RWPE2 (cell line): ENCODE measurements around the gene MRTFB.

Source experiments
- ATAC-seq: fragments of 200-7000 bp; cut with Tn5 transposase; 3 replicates; pipeline ENCODE4 v1.9.1; 2021; ENCODE audit warnings: low read depth
- DNase-seq: peaks from one replicate; pipeline ENCODE4 v3.0.0-alpha.2; 2020; ENCODE audit warnings: low spot score
- H3K27ac ChIP-seq: fragments of 450-650 bp; 2 replicates; pipeline ENCODE4 v1.5.1; 2017; ENCODE audit warnings: mild to moderate bottlenecking; ENCODE audit not compliant: poor library complexity, severe bottlenecking
- H3K27me3 ChIP-seq: fragments of 250-450 bp; sonication (Bioruptor Pico); 2 replicates; pipeline ENCODE4 v1.5.1; 2021; ENCODE audit warnings: mild to moderate bottlenecking, moderate library complexity; ENCODE audit not compliant: insufficient read depth, poor library complexity, severe bottlenecking
- H3K36me3 ChIP-seq: fragments of 250-450 bp; sonication (Bioruptor Pico); 2 replicates; pipeline ENCODE4 v1.5.1; 2020; ENCODE audit warnings: low read depth, mild to moderate bottlenecking, moderate library complexity
- H3K4me1 ChIP-seq: fragments of 250-450 bp; sonication (Bioruptor Pico); 2 replicates; pipeline ENCODE4 v1.5.1; 2021; ENCODE audit warnings: mild to moderate bottlenecking, moderate library complexity; ENCODE audit not compliant: insufficient read depth, poor library complexity, severe bottlenecking
- H3K4me3 ChIP-seq: fragments of 250-450 bp; sonication (Bioruptor Pico); 2 replicates; pipeline ENCODE4 v1.5.1; 2021; ENCODE audit warnings: mild to moderate bottlenecking, moderate library complexity; ENCODE audit not compliant: severe bottlenecking
- H3K9me3 ChIP-seq: fragments of 250-450 bp; sonication (Bioruptor Pico); 2 replicates; pipeline ENCODE4 v1.5.1; 2021; ENCODE audit warnings: mild to moderate bottlenecking, moderate library complexity; ENCODE audit not compliant: severe bottlenecking
- TF ChIP-seq, protein P1 (sequence below): fragments of 450-650 bp; IDR thresholded peaks from one replicate; pipeline ENCODE4 v1.5.1; 2017; ENCODE audit warnings: mild to moderate bottlenecking, moderate library complexity; ENCODE audit not compliant: poor library complexity, severe bottlenecking

MRTFB gene

DNA sequence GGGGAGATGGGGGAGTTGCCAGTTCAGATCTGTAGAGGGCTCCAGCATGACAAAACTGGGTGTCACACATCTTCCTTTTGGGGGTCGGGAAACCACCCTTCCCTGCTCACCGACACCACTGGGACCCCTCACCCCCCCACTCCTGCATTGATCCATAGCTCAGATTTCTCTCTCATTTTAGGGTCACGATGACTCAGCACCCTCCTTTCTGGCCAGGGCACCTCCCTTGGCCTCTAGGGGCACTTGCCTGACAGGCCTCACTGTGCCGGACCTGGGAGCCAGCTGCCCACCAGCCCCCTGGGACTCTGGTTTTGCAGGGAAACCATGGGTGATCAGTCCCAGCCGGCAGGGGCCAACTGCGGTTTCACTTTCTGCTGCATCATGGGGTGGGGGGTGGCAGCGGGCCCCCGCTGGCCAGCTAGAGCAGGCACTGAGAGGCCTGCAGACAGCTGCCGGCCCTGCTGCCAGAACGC lies 239.4 kb downstream of the MRTFB start:
- Histone ChIP-seq H3K36me3 (no peaks in the 10 kb centered on the region), H3K27me3 (no peaks in the 10 kb centered on the region), H3K4me1 (peaks cover 46% of the 10 kb centered on the region), H3K9me3 (no peaks in the 10 kb centered on the region), H3K4me3 (no peak overlapping the region), H3K27ac (peak overlapping the region; percentile 71)
- ATAC-seq (no peak), DNase-seq (no peak)
- TF ChIP-seq, protein P1, sequence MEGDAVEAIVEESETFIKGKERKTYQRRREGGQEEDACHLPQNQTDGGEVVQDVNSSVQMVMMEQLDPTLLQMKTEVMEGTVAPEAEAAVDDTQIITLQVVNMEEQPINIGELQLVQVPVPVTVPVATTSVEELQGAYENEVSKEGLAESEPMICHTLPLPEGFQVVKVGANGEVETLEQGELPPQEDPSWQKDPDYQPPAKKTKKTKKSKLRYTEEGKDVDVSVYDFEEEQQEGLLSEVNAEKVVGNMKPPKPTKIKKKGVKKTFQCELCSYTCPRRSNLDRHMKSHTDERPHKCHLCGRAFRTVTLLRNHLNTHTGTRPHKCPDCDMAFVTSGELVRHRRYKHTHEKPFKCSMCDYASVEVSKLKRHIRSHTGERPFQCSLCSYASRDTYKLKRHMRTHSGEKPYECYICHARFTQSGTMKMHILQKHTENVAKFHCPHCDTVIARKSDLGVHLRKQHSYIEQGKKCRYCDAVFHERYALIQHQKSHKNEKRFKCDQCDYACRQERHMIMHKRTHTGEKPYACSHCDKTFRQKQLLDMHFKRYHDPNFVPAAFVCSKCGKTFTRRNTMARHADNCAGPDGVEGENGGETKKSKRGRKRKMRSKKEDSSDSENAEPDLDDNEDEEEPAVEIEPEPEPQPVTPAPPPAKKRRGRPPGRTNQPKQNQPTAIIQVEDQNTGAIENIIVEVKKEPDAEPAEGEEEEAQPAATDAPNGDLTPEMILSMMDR = no peak

DNA sequence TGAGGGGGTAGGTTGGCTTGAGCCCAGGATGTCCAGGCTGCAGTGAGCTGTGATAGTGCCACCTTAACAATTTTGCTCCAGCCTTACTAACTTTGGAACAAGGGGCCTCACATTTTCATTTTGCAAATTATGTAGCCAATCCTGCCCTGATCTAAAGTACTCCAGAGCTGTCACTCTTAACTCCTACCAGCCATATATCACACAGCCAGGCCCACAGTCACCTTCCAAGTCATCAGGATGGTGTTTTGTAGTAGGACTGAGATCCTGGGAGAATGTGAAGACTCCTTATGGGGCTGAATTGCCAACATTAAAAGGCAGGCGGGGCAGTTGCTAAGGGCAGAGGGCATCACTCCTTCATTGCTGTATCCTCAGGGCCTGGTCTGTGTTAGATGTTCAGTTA lies 243.0 kb downstream of the MRTFB start:
- no peak for ATAC-seq
- Histone ChIP-seq H3K27me3 (no peaks in the 10 kb centered on the region), H3K9me3 (no peaks in the 10 kb centered on the region), H3K4me1 (peaks cover 10% of the 10 kb centered on the region), H3K36me3 (no peaks in the 10 kb centered on the region), H3K4me3 (no peak overlapping the region), H3K27ac (no peak overlapping the region)
- DNase-seq = no peak
- TF ChIP-seq, protein P1 = no peak

DNA sequence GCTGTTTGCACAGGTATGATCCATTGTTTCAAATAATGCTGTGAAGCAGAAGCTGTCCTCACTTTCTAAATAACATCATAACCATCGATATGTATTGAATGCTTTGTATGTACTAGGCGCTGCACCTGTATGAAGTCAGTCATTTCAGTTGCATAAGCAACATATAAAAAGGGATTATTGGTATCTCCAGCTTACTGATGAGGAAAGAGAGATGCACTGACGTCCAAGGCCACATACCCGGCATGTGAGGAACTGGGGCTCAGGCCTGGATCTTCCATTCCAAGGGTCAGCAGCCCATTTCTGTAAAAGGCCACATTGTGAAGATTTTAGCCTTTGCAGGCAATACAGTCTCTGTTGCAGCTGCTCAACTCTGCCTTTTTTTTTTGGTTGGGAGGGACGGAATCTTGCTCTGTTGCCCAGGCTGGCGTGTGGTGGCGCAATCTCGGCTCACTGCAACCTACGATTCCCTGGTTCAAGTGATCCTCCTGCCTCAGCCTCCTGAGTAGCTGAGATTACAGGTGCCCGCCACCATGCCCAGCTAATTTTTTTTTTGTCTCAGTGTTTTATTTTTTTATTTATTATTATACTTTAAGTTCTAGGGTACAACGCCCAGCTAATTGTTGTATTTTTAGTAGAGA lies 244.7 kb downstream of the MRTFB start:
- no peak overlapping the region for H3K27ac ChIP-seq
- H3K4me1 ChIP-seq = no peaks in the 10 kb centered on the region
- TF ChIP-seq, protein P1 = no peak
- no peak overlapping the region for H3K4me3 ChIP-seq
- ATAC-seq = no peak
- no peaks in the 10 kb centered on the region for H3K36me3 ChIP-seq
- no peak for DNase-seq
- no peaks in the 10 kb centered on the region for H3K9me3 ChIP-seq
- no peaks in the 10 kb centered on the region for H3K27me3 ChIP-seq
